ENCODE results near the gene CNTFR.

Gene CNTFR

DNA sequence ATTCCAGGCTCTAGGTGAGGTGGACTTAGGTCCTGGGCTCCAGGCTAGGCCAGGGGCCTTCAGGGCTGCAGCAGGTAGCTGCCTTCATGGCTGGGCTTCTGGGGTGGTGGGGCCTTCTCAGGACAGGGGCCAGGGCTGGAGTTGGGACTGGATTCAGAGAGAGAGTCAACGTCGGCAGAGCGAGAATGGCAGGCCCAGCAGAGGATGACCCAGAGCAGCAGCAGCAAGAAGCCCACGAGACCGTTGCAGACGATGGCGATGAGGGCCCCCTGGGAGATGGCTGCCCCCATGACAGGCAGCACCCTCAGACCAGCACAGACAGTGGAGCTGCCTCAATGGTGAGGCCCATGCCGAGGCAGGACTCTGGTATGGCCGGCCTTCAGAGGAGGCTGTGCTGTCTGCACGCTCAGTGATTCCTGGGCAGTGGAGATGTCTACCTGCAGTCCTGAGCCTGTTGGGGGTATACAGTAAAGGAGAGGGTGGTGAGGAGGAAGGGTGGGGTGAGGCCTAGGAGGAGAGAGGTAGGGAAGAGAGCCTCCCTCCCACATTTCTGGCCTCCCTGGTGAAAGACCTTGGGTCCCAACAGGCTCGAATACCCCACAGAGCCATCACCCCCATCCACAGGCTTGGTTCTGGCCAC, 68.0 kb downstream of the CNTFR start:
- no peak for DNase-seq (ENCODE audit: low read depth in 1 of 2, low spot score in 1 of 2)
- H3K27ac ChIP-seq (replicated peaks) = no peak overlapping the region
- H3K27me3 ChIP-seq (ENCODE audit: insufficient read depth, poor library complexity, severe bottlenecking) = peaks cover 4% of the 10 kb centered on the region
- H3K4me3 ChIP-seq (replicated peaks; ENCODE audit: insufficient read depth, low read length) = no peak overlapping the region
- no peak for TF ChIP-seq POLR2AphosphoS5 (IDR thresholded peaks at IDR 0.05; ENCODE audit: low read depth)

DNA sequence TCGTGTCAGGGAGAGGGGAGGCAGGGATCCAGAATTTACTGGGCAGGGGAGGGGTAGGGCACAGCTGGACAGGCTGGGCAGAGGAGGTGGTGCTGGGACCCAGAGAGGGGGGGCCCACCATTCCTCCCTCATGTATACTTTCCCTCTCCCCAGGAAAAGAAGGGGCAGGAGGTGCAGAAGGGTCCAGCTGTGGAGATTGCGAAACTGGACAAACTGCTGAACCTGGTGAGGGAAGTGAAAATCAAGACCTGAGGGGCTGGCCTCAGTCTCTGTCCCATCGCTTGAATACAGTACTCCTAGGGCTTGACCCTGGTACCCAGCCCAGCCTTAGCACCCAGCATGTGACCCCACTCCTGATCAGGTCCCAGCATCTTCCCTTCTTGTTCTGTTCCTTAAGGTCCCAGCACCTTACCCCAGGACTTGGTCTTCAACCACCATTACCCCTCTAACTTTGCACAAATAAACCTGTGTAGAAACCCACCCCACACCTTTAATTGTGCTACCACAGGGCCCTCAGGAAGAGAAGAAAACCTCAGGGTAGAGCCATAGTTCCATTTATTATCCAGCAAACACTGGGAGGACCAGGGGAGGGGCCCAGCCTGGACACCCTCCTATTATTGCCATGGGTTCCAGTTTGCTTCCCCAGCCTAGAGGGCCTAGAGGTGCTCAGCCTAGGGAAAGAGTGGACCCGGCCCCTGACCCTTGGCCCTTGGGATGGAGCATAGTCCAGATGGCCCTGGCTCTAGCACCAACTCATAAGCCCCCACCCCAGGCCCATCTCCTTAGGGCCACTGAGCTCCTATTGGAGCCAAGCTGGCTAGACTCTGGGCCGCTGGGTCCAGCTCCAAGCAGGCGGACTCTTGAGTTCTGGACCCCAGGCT, 68.8 kb downstream of the CNTFR start:
- TF ChIP-seq, protein P1, sequence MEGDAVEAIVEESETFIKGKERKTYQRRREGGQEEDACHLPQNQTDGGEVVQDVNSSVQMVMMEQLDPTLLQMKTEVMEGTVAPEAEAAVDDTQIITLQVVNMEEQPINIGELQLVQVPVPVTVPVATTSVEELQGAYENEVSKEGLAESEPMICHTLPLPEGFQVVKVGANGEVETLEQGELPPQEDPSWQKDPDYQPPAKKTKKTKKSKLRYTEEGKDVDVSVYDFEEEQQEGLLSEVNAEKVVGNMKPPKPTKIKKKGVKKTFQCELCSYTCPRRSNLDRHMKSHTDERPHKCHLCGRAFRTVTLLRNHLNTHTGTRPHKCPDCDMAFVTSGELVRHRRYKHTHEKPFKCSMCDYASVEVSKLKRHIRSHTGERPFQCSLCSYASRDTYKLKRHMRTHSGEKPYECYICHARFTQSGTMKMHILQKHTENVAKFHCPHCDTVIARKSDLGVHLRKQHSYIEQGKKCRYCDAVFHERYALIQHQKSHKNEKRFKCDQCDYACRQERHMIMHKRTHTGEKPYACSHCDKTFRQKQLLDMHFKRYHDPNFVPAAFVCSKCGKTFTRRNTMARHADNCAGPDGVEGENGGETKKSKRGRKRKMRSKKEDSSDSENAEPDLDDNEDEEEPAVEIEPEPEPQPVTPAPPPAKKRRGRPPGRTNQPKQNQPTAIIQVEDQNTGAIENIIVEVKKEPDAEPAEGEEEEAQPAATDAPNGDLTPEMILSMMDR (IDR thresholded peaks at IDR 0.05; ENCODE audit: insufficient read depth, low read length) = no peak
- TF ChIP-seq, protein P2, sequence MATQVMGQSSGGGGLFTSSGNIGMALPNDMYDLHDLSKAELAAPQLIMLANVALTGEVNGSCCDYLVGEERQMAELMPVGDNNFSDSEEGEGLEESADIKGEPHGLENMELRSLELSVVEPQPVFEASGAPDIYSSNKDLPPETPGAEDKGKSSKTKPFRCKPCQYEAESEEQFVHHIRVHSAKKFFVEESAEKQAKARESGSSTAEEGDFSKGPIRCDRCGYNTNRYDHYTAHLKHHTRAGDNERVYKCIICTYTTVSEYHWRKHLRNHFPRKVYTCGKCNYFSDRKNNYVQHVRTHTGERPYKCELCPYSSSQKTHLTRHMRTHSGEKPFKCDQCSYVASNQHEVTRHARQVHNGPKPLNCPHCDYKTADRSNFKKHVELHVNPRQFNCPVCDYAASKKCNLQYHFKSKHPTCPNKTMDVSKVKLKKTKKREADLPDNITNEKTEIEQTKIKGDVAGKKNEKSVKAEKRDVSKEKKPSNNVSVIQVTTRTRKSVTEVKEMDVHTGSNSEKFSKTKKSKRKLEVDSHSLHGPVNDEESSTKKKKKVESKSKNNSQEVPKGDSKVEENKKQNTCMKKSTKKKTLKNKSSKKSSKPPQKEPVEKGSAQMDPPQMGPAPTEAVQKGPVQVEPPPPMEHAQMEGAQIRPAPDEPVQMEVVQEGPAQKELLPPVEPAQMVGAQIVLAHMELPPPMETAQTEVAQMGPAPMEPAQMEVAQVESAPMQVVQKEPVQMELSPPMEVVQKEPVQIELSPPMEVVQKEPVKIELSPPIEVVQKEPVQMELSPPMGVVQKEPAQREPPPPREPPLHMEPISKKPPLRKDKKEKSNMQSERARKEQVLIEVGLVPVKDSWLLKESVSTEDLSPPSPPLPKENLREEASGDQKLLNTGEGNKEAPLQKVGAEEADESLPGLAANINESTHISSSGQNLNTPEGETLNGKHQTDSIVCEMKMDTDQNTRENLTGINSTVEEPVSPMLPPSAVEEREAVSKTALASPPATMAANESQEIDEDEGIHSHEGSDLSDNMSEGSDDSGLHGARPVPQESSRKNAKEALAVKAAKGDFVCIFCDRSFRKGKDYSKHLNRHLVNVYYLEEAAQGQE (IDR thresholded peaks at IDR 0.05; ENCODE audit: insufficient replicate concordance, low read depth) = no peak
- TF ChIP-seq POLR2AphosphoS5 (IDR thresholded peaks at IDR 0.05; ENCODE audit: low read depth) (no peak), SPI1 (IDR thresholded peaks at IDR 0.05; ENCODE audit: borderline replicate concordance, low read depth) (no peak), GABPA (IDR thresholded peaks at IDR 0.05; ENCODE audit: low read depth) (no peak)
- Histone ChIP-seq H3K27me3 (ENCODE audit: insufficient read depth, poor library complexity, severe bottlenecking) (peaks cover 4% of the 10 kb centered on the region), H3K4me3 (replicated peaks; ENCODE audit: insufficient read depth, low read length) (no peak overlapping the region), H3K27ac (replicated peaks) (no peak overlapping the region)
- DNase-seq (ENCODE audit: low read depth in 1 of 2, low spot score in 1 of 2) = no peak

DNA sequence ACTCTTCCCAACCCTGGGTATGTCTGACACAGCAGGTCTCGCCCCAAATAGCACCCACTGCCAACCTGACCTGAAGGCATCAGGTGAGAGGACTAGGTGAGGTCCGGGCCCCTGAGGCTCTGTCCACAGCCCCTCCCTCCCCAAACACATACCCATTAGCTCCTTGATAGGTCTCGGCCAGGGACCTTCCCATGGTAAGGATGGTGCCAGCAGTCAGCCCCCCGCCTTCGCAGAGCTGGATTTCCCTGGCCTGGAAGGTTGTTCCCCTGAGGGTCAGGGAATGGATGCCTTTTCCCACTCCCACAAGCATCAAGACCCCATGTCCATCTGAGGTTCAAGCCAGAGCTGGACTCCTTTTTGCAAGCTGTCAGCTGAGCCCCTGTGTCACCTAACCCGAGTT, 69.4 kb downstream of the CNTFR start:
- TF ChIP-seq GABPA (IDR thresholded peaks at IDR 0.05; ENCODE audit: low read depth) (no peak), SPI1 (IDR thresholded peaks at IDR 0.05; ENCODE audit: borderline replicate concordance, low read depth) (no peak), POLR2AphosphoS5 (IDR thresholded peaks at IDR 0.05; ENCODE audit: low read depth) (no peak)
- TF ChIP-seq, protein P2 (IDR thresholded peaks at IDR 0.05; ENCODE audit: insufficient replicate concordance, low read depth) = no peak
- TF ChIP-seq, protein P1 (IDR thresholded peaks at IDR 0.05; ENCODE audit: insufficient read depth, low read length) = no peak
- no peak overlapping the region for H3K4me3 ChIP-seq (replicated peaks; ENCODE audit: insufficient read depth, low read length)

DNA sequence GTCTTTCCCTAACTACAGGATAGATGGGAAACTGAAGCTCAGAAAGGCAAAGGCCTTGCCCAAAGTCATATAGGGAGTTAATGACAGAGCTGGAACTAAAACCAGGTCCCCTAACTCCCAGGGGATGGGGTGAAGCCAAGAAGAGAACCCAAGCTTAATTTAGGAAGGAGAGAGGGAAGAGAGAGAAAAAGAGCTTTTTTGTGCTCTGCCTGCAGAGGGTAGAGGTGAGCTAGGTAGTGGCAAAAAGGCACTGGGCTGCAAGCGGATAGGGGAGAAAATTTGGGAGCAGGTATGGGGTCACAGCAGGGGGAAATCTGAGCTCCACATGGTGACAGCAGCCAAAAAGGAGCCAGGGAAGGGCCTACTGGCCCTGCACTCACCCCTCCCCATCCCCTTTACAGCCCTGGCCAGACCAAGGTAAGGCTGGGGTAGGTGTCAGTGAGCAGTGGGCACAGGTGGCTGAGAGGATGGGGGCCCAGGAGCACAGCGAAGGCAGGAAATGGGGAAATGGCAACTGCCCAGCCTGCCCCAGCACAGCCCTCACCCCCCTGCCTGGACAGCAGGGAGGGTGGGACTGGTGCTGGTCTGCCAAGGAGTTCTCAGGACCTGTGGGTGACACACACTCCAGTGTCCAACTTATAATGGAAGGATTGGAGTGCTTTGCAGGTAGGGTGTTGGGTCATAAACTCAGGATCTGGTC, 70.1 kb downstream of the CNTFR start:
- no peak for DNase-seq (ENCODE audit: low read depth in 1 of 2, low spot score in 1 of 2)
- Histone ChIP-seq H3K27ac (replicated peaks) (no peak overlapping the region), H3K27me3 (ENCODE audit: insufficient read depth, poor library complexity, severe bottlenecking) (peaks cover 2% of the 10 kb centered on the region), H3K4me3 (replicated peaks; ENCODE audit: insufficient read depth, low read length) (no peak overlapping the region)
- no peak for TF ChIP-seq GABPA (IDR thresholded peaks at IDR 0.05; ENCODE audit: low read depth)
- TF ChIP-seq POLR2AphosphoS5 (IDR thresholded peaks at IDR 0.05; ENCODE audit: low read depth) = no peak
- no peak for TF ChIP-seq SPI1 (IDR thresholded peaks at IDR 0.05; ENCODE audit: borderline replicate concordance, low read depth)
- TF ChIP-seq, protein P1 (IDR thresholded peaks at IDR 0.05; ENCODE audit: insufficient read depth, low read length) = no peak
- TF ChIP-seq, protein P2 (IDR thresholded peaks at IDR 0.05; ENCODE audit: insufficient replicate concordance, low read depth) = no peak

More for the DNA sequence above, 69.4 kb downstream of the CNTFR start:
- no peak for DNase-seq (ENCODE audit: low read depth in 1 of 2, low spot score in 1 of 2)
- H3K27ac ChIP-seq (replicated peaks) = no peak overlapping the region
- H3K27me3 ChIP-seq (ENCODE audit: insufficient read depth, poor library complexity, severe bottlenecking) = peaks cover 4% of the 10 kb centered on the region
